ENCODE measurements around the gene MYBBP1A.

MYBBP1A gene

DNA sequence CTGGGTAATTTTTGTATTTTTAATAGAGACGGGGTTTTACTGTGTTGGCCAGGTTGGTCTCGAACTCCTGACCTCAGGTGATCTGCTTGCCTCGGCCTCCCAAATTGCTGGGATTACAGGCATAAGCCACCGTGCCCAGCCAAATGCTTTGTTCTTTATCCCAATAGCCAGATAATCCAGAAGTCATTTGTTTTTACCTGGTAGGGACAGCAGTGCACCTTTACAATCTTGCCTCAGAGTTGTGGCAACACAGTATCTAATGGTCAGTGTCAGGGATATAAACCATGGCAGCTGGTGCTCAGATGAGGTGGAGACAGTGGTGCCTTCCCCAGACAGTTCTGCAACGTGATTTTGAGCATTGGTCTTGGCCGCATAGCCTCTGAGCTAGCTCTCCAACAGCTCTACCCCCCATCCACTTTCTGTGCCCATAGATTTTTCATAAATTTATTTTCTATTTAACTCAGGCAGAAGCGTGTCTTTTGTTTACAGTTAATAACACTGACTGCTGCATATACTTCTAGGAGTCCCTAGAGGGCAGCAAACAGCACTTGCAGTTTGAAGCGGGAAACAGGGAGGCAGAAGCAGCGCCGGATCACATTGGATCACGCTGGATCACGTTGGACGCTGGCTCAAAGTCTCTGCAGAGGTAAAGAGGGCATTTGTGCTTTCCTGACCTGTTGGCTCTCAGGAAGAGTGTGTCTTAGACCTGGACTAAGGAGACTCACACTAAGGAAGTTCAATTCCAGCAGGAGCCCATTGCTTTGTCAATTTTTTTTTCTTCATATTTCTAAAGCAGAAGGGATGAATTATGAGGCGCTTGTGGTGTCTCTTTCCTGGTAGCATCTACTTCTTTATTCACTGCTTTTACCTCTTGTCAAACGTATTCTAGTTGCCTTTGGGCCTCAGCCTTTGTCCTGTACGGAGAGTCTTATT is 10.3 kb upstream of the MYBBP1A start:
- peak; percentile 57 to 67 for DNase-seq

- DNase-seq, result no peak
Observed at GRCh38 chr17:4562015-4562969, 7.1 kb upstream of the MYBBP1A start.

DNA sequence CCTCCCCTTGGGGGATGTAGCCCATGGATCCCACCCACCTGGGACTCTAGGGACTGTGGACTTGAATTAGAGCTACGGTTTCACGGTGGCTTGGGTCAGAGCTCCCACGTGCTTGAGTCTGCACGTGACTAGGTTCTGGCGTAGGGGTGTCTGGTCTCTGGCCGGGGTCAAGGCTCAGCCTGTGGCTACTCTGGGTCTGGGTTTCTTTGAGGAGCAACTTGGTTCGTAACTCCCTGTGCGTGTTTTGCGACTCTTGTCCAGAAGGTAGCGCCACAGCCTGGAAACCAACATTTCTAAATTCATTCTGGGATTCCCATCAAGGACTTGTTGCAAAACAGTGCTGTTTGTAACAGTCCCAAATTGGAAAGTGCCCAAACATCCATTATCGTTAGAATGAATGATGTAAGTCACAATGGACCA is 5.7 kb upstream of the MYBBP1A start:
- DNase-seq, result no peak

- no peak for DNase-seq
Observed at GRCh38 chr17:4560421-4560820, 5.2 kb upstream of the MYBBP1A start, which contains the start of gene GGT6. TSS of gene GGT6 (minus strand) at chr17:4560577. CDS start at chr17:4560521, 56 bp downstream.

GRCh38 chr17:4559966-4560365 is 4.8 kb upstream of the MYBBP1A start:
- DNase-seq, result no peak

GRCh38 chr17:4559139-4559791 is 4.1 kb upstream of the MYBBP1A start:
- no peak for DNase-seq

DNA sequence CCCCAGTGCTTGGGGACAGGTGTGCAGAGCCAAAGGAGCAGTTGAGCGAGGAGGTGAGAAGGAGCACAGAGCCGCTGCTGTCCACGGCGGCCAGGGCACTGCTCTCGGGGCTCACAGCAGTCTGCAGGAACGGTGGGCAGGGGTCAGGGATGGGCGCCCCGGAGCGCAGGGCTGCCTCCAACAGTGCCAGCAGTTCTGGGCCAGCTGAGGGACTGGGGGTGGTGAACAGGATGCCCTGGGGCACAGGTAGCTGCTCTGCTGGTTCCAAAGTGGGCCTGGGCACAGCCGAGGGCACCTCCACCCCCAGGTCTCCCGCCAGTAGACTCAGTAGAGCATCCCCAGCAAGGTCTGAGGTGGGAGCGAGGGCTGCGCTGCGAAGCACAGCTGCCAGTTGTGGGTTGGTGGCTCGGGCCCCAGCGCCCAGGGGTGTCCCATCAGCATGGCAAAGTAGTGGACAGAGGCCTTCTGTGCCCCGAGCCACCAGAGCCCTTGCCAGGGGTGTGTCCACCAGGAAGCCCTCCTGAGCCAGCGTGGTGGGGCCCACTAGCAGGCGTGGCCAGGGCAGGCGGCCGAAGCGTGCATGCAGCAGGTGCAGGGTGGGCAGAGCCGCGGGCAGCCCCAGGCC is 3.3 kb upstream of the MYBBP1A start:
- no peak for DNase-seq

- no peak for DNase-seq
Observed at GRCh38 chr17:4557626-4558346, 2.6 kb upstream of the MYBBP1A start.

- DNase-seq, result no peak
Observed at GRCh38 chr17:4556996-4557395, 1.8 kb upstream of the MYBBP1A start.

DNA sequence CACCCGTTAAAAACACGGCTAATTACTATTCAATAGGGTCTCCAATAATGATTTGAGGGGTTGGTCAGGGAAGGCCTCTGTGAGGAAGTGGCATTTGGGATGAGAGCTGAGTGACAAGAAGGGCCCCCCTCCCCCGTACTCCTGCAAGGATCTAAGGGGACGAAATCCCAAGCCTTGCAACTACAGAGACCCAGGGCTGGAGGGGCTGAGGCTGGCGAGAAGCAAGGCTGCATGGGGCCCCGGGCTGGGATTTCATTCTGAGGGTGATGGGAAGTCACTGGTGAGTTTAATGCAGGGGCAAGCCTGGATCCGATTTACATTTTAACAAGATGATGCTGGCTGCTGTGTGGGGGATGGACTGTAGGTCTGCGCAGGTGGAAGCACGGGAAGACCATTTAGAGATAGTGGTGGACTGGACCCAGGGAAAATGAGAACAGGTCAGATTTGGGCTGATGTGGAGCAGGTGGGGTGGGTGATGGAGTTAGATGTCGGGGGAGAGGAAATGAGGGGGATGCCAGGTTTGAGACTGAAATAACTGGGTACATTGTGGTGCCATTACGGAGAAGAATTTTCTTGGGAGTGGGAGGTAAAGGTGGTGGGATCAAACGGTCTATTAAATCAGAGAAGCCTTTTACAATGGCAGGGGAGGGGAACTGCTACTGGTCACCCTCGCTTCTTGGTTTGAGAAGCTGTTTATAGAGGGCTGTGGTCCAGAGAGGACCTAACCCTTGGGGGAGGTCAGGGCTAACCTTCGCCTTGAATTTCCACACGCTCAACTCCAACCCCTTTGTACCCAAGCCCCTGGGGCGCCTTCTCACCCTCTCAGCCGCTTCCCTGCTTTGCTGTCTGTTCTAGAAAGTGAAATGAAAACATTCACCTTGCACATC is 932 bp upstream of the MYBBP1A start:
- DNase-seq, result no peak

GRCh38 chr17:4554441-4554996 is 665 bp downstream of the MYBBP1A start:
- no peak for DNase-seq

- DNase-seq, result no peak
Observed at GRCh38 chr17:4553669-4554068, 1.5 kb downstream of the MYBBP1A start.

DNA sequence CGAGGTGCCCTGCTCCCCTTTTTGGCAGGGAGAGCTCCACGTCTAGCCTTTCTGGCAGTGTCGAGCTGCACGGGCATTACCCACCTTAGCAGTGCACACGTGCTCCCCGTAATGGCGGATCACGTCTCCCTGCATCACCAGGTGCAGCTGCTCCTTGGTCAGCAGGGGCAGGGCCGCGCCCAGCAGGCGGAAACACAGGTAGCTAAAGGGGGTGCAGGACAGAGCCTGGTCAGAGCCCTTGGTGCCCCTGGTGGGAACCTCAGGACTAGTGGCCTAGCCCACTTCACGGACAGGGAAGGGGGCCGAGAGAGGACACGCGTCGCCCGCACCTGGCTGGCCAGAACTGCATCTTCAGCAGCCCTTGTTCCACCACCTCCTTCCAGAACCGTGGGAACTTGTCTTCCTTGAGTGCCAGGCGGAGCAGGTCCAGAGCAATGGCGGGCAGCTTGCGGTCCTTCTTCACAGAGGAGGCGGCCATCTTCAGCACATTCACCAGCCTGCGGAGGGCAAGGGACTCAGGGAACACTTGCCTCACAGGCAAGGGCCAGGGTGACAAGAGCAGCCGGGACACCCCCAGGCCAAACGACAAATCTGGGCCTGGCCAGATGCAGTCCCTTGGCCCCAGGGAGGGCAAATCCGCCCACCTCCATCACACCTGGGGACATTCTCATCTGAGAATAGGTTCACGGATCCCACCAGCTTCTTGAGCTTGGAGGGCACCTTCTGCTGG is 3.2 kb downstream of the MYBBP1A start:
- no peak for DNase-seq

DNA sequence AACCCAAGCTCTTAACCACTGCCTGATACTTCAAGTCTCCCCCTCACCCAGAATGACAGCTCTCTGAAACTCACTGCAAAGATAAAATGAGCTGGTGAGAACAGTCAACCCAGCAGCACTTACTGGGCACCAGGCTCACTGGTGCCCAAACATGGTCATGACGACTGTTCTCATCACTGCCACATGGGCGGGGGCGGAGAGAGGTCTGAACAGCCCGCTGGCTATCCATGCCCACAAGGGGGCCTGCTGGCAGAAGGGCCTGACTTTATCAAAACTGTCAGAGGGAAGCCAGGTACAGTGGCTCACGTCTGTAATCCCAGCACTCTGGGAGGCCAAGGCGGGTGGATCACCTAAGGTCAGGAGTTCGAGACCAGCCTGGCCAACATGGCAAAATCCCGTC is 4.0 kb downstream of the MYBBP1A start:
- no peak for DNase-seq

DNA sequence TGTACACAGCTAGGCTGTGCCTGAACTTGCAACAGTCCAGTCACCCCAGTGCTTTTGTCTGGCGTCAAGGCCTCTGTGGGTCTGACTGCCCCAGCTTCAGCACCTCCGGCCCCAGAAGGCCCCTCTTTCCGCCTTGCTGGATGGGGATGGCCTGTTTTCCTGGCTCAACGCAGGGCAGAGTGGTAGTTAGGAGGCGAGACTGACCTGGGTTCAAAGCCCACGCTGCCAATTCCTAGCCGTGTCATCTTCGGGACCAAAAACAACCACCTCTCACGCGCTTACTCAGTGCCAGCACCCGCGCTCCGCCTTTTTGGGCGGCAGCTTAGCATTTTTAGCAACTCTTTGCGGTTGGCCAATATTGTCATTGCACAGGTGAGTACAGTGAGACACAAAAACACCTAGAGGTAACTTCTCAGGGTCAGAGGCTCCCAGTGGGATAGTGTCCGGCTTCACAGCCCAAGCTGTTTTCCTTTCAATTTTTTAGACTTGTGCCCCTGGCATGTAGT is 4.6 kb downstream of the MYBBP1A start:
- no peak for DNase-seq

DNA sequence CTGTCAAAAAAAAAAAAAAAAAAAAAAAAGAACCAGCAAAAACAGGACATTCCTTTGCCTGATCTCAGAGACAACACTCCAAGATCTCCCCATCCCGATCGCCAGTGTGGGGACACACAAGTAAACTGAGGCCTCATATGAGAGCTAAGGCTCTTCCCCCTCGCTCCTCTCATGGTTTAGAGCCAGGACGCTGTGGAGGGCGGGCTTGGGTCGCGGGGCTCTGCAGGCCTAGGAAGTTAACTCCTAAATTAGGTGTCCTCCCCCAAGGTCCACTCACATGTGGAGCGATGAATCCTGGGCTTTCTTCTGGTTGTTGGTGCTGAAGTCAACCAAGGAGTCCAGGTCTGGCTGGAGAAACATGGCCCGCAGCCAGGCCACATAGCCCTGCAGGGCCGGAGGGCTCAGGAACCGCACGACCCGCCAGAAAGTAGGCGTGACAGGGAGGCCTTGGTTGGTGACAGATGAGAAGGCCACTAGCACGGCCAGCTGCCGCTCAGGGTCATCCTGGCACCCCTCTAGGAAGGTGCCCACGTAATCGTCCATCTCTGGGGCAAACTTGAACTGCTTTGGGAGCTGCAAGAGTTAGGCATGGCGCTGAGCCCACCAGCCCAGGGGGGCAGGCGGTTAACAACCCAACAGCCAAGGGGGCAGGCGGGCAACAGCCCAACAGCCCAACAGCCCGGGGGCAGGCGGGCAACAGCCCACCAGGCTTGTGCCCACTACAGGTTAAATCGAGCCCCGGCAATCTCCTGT is 5.2 kb downstream of the MYBBP1A start:
- DNase-seq, result no peak

GRCh38 chr17:4548721-4549531 is 6.3 kb downstream of the MYBBP1A start:
- DNase-seq, result no peak

DNA sequence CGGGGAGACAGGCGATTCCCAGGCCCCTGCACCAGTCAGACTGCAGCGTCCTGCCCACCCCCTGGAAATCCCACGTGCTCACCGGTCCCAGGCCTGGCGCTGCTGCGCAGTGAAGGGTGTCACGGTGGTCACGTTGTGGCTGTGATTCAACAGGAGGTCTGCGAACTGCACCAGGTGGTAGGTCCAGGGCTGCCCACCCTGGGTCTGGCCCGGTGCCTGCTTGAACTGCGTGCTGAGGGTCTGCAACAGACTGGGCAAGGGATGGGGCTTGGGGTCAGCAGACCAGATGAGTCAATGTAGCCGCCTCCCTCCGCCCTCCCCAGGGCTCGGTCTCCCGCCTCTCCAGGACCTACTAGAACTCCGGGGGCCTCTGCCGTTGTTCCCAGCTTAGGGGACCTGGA is 7.1 kb downstream of the MYBBP1A start:
- no peak for DNase-seq
